ENCODE data around the gene MSANTD4. TPM values are rescaled to one million over a fixed set of nuclear protein-coding genes. Genes with fewer than 3 reads are reported as not detected.

MSANTD4 gene
- total and polyA plus RNA-seq, 2 donors (not counting 3 experiments of a cell fraction or from before 2014, with no cell fraction given): 3.9 to 15.0 TPM

- Histone ChIP-seq H3K27me3 (ENCODE audit: control insufficient read depth in 2 of 2, insufficient read depth in 2 of 2, low read length in 2 of 2) (no peaks in the 10 kb centered on the region), H3K4me1 (ENCODE audit: control insufficient read depth, extremely low read depth, insufficient read depth, low read length) (no peaks in the 10 kb centered on the region), H3K79me2 (ENCODE audit: control insufficient read depth, insufficient read depth, low read length) (peaks cover 4% of the 10 kb centered on the region), H3K9me3 (replicated peaks; ENCODE audit: control insufficient read depth, insufficient read depth, low read length) (no peaks in the 10 kb centered on the region), H3K27ac (ENCODE audit: insufficient read depth, low read depth, low read length) (no peak overlapping the region), H3K4me2 (ENCODE audit: insufficient read depth, low read length) (no peak overlapping the region), H4K20me1 (replicated peaks; ENCODE audit: control insufficient read depth, extremely low read depth, insufficient read depth, low read length) (no peaks in the 10 kb centered on the region), H3K9ac (replicated peaks; ENCODE audit: extremely low read depth, insufficient read depth, low read length) (no peak overlapping the region), H3K4me3 (replicated peaks in 1 of 3; ENCODE audit: insufficient read depth in 1 of 3, low read depth in 1 of 3, low read length in 3 of 3) (no peak overlapping the region), H3K36me3 (ENCODE audit: control insufficient read depth in 2 of 2, extremely low read depth in 1 of 2, insufficient read depth in 2 of 2, low read length in 2 of 2) (no peaks in the 10 kb centered on the region), H2AFZ (ENCODE audit: low read depth, low read length) (no peak overlapping the region), H3K9me1 (replicated peaks; ENCODE audit: control insufficient read depth, extremely low read depth, insufficient read depth, low read length) (no peaks in the 10 kb centered on the region)
- DNase-seq (ENCODE audit: low read depth, low spot score) (no peak), FAIRE-seq (no peak)
- dilution Hi-C loops (cut with MboI; ENCODE audit: extremely low pct_ligation_motif_present, low sequenced_read_pairs): no loop called here
- ChIA-PET POLR2A (no interaction called here), CTCF (no interaction called here)
- BruUV-seq (replicated peaks): no TSS peak
- intact Hi-C loops (cut with micrococcal nuclease): no loop called here
- TF ChIP-seq, protein P1, sequence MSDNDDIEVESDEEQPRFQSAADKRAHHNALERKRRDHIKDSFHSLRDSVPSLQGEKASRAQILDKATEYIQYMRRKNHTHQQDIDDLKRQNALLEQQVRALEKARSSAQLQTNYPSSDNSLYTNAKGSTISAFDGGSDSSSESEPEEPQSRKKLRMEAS (IDR thresholded peaks at IDR 0.05; ENCODE audit: insufficient read depth, insufficient read length): no peak
- TF ChIP-seq POLR2AphosphoS5 (IDR thresholded peaks at IDR 0.05; ENCODE audit: insufficient read depth, low read depth, low read length) (no peak), MYC (IDR thresholded peaks at IDR 0.05; ENCODE audit: low read depth, low read length) (no peak), POLR2A (IDR thresholded peaks at IDR 0.05; ENCODE audit: low read depth, low read length) (no peak), JUN (IDR thresholded peaks at IDR 0.05; ENCODE audit: borderline replicate concordance, insufficient read depth, insufficient read length, low read depth) (no peak), EZH2 (IDR thresholded peaks at IDR 0.05; ENCODE audit: borderline replicate concordance, low read depth, low read length, severe bottlenecking) (no peak), GATA2 (IDR thresholded peaks at IDR 0.05; ENCODE audit: insufficient read depth, insufficient read length, low read depth, low read length) (no peak), FOS (IDR thresholded peaks at IDR 0.05; ENCODE audit: borderline replicate concordance, insufficient read depth, low read length) (no peak)
- TF ChIP-seq, protein P2, sequence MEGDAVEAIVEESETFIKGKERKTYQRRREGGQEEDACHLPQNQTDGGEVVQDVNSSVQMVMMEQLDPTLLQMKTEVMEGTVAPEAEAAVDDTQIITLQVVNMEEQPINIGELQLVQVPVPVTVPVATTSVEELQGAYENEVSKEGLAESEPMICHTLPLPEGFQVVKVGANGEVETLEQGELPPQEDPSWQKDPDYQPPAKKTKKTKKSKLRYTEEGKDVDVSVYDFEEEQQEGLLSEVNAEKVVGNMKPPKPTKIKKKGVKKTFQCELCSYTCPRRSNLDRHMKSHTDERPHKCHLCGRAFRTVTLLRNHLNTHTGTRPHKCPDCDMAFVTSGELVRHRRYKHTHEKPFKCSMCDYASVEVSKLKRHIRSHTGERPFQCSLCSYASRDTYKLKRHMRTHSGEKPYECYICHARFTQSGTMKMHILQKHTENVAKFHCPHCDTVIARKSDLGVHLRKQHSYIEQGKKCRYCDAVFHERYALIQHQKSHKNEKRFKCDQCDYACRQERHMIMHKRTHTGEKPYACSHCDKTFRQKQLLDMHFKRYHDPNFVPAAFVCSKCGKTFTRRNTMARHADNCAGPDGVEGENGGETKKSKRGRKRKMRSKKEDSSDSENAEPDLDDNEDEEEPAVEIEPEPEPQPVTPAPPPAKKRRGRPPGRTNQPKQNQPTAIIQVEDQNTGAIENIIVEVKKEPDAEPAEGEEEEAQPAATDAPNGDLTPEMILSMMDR (IDR thresholded peaks at IDR 0.05; ENCODE audit: extremely low read depth in 1 of 2, insufficient read depth in 1 of 2, low read depth in 1 of 2, low read length in 2 of 2): no peak
These were observed 20.6 kb downstream of the MSANTD4 start for GRCh38 chr11:106001304-106002012.

All from endothelial cell of umbilical vein (primary cell).